Stomach smooth muscle (tissue), 2 donors: ENCODE data around the gene P2RX1.

Experiments
- H3K27ac ChIP-seq: one replicate; pipeline ENCODE4 v1.7.0; 2013; ENCODE audit warnings: mild to moderate bottlenecking, low read length, inconsistent platforms
- H3K27me3 ChIP-seq, 2 donors: one replicate each; pipeline ENCODE4 v1.7.0; 2013; ENCODE audit warnings: low read length in 2 of 2; ENCODE audit not compliant: insufficient read depth in 2 of 2, control insufficient read depth in 1 of 2
- H3K36me3 ChIP-seq, 2 donors: one replicate each; pipeline ENCODE4 v1.7.0; 2013; ENCODE audit warnings: low read length in 2 of 2; ENCODE audit not compliant: control insufficient read depth in 2 of 2, insufficient read depth in 2 of 2
- H3K4me1 ChIP-seq: one replicate; pipeline ENCODE4 v1.7.0; 2013; ENCODE audit warnings: low read length; ENCODE audit not compliant: control insufficient read depth, insufficient read depth
- H3K4me3 ChIP-seq, 2 donors: one replicate each; pipeline ENCODE4 v1.7.0; 2013; ENCODE audit warnings: low read length in 2 of 2
- H3K9ac ChIP-seq, 2 donors: one replicate each; pipeline ENCODE4 v1.7.0; 2013; ENCODE audit warnings: low read length in 2 of 2, mild to moderate bottlenecking in 1 of 2
- H3K9me3 ChIP-seq, 2 donors: one replicate each; pipeline ENCODE4 v1.7.0; 2013; ENCODE audit warnings: low read length in 2 of 2; ENCODE audit not compliant: control insufficient read depth in 2 of 2
- donor health status: healthy.
- donor health status: Pancreatic carcinoma.

Gene P2RX1

GRCh38 chr17:3903051-3903825 is 13.0 kb downstream of the P2RX1 start:
- H3K9me3 ChIP-seq: no peaks in the 10 kb centered on the region
- H3K4me1 ChIP-seq: no peaks in the 10 kb centered on the region
- no peak overlapping the region for H3K9ac ChIP-seq
- no peaks in the 10 kb centered on the region for H3K27me3 ChIP-seq
- no peaks in the 10 kb centered on the region for H3K36me3 ChIP-seq
- no peak overlapping the region for H3K4me3 ChIP-seq
- H3K27ac ChIP-seq: no peak overlapping the region

GRCh38 chr17:3900646-3901045 is 15.6 kb downstream of the P2RX1 start:
- Histone ChIP-seq H3K9ac (no peak overlapping the region), H3K36me3 (no peaks in the 10 kb centered on the region), H3K4me3 (no peak overlapping the region), H3K4me1 (peaks cover 5% of the 10 kb centered on the region), H3K27me3 (no peaks in the 10 kb centered on the region), H3K27ac (no peak overlapping the region), H3K9me3 (no peaks in the 10 kb centered on the region)

- no peak overlapping the region for H3K9ac ChIP-seq
- no peaks in the 10 kb centered on the region for H3K9me3 ChIP-seq
- no peaks in the 10 kb centered on the region for H3K27me3 ChIP-seq
- H3K36me3 ChIP-seq: no peaks in the 10 kb centered on the region
- H3K4me3 ChIP-seq: no peak overlapping the region
- H3K27ac ChIP-seq: no peak overlapping the region
- H3K4me1 ChIP-seq: peaks cover 16% of the 10 kb centered on the region
These were observed 18.5 kb downstream of the P2RX1 start for GRCh38 chr17:3897731-3898130.

- no peak overlapping the region for H3K9ac ChIP-seq
- H3K4me1 ChIP-seq: peaks cover 24% of the 10 kb centered on the region
- H3K27ac ChIP-seq: no peak overlapping the region
These were observed 19.4 kb downstream of the P2RX1 start for GRCh38 chr17:3896968-3897235.

GRCh38 chr17:3896108-3896967 is 19.9 kb downstream of the P2RX1 start:
- Histone ChIP-seq H3K36me3 (no peaks in the 10 kb centered on the region), H3K9ac (no peak overlapping the region), H3K4me1 (peaks cover 29% of the 10 kb centered on the region), H3K9me3 (no peaks in the 10 kb centered on the region), H3K27me3 (no peaks in the 10 kb centered on the region), H3K4me3 (no peak overlapping the region), H3K27ac (no peak overlapping the region)

More at GRCh38 chr17:3896968-3897235, 19.4 kb downstream of the P2RX1 start:
- H3K36me3 ChIP-seq: no peaks in the 10 kb centered on the region
- no peaks in the 10 kb centered on the region for H3K27me3 ChIP-seq
- no peaks in the 10 kb centered on the region for H3K9me3 ChIP-seq
- H3K4me3 ChIP-seq: no peak overlapping the region

- no peak overlapping the region for H3K27ac ChIP-seq
These were observed 20.9 kb downstream of the P2RX1 start for GRCh38 chr17:3895354-3895753.

GRCh38 chr17:3894911-3895343 is 21.3 kb downstream of the P2RX1 start:
- no peaks in the 10 kb centered on the region for H3K27me3 ChIP-seq
- H3K9ac ChIP-seq: no peak overlapping the region
- no peak overlapping the region for H3K4me3 ChIP-seq
- peaks cover 44% of the 10 kb centered on the region for H3K4me1 ChIP-seq
- no peaks in the 10 kb centered on the region for H3K9me3 ChIP-seq
- H3K27ac ChIP-seq: no peak overlapping the region
- no peaks in the 10 kb centered on the region for H3K36me3 ChIP-seq

More at GRCh38 chr17:3895354-3895753, 20.9 kb downstream of the P2RX1 start:
- H3K9me3 ChIP-seq: no peaks in the 10 kb centered on the region
- H3K36me3 ChIP-seq: no peaks in the 10 kb centered on the region
- H3K27me3 ChIP-seq: no peaks in the 10 kb centered on the region
- H3K4me1 ChIP-seq: peaks cover 39% of the 10 kb centered on the region
- H3K9ac ChIP-seq: no peak overlapping the region
- H3K4me3 ChIP-seq: no peak overlapping the region

- Histone ChIP-seq H3K9ac (no peak overlapping the region), H3K9me3 (no peaks in the 10 kb centered on the region), H3K36me3 (no peaks in the 10 kb centered on the region), H3K4me3 (no peak overlapping the region), H3K27me3 (no peaks in the 10 kb centered on the region), H3K4me1 (peaks cover 51% of the 10 kb centered on the region), H3K27ac (no peak overlapping the region)
These were observed 22.1 kb downstream of the P2RX1 start for GRCh38 chr17:3894188-3894587.

- Histone ChIP-seq H3K27ac (peak overlapping the region; percentile 70), H3K36me3 (no peaks in the 10 kb centered on the region), H3K4me1 (peaks cover 56% of the 10 kb centered on the region), H3K9me3 (no peaks in the 10 kb centered on the region), H3K9ac (peak overlapping the region; percentile 69 to 78), H3K27me3 (no peaks in the 10 kb centered on the region), H3K4me3 (peak overlapping the region; percentile 67 to 75)
These were observed 22.5 kb downstream of the P2RX1 start for GRCh38 chr17:3893720-3894116.

- Histone ChIP-seq H3K4me3 (peak within 1 kb of the TSS; percentile 67 to 75), H3K36me3 (no peaks in the 10 kb centered on the region), H3K27ac (peak within 1 kb of the TSS; percentile 94), H3K9me3 (no peaks in the 10 kb centered on the region), H3K27me3 (no peaks in the 10 kb centered on the region), H3K9ac (peak within 1 kb of the TSS; percentile 69 to 78), H3K4me1 (peaks cover 61% of the 10 kb centered on the region)
These were observed 23.1 kb downstream of the P2RX1 start, which contains the start of gene CAMKK1 for GRCh38 chr17:3893003-3893719. Gene CAMKK1 (minus strand): TSS chr17:3893053. CDS start chr17:3885687, 7,366 bp downstream.
